HT-29 (cell line): ENCODE results near the gene KIAA0319L. TPM values are rescaled to one million over a fixed set of nuclear protein-coding genes. Genes with fewer than 3 reads are reported as not detected.
"Not testable (repeated sequence)": the region's sequence is repeated elsewhere in the genome, so short reads cannot be mapped to it uniquely, and the experiment has no call there.

ENCODE experiments used
- DNase-seq: peaks from one replicate; pipeline ENCODE4 v3.0.0-alpha.2; 2015; ENCODE audit warnings: low spot score
- total RNA-seq: library from RNA; depleted of rRNA; stranded (reverse); fragments of >200 nt; shearing (Covaris generic); gene quantifications from 2 replicates; pipeline ENCODE4 v1.2.3, GENCODE V29; 2014; rRNA removed

KIAA0319L gene
- 33.9 and 34.1 TPM in 2 replicates for total RNA-seq

DNA sequence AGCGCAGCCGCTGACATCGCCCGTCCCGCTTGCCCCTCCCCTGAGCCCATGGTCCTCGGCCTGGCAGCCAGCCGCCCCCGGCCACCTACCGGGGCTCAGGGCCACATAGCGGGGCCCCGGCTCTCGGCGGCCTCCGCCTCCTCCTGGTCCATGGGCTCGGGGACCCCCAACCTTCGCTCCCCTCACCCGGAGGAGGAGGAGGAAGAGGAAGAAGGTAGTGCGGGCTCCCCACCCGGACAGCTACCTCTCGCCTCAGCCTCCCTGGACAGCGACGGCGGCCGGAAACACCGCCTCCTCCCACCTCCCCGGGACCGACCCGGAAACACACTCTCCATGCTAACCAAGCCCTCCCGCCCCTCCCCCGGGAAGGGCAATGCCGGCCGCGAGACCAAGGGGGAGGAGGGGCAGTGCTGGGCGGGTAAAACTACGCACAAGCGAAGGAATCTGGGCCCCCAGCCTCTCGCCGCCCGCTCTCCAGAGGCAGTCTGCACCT lies at the start of gene KIAA0319L:
TSS of gene KIAA0319L (minus strand) at position 286 of the 493 bp plus-strand sequence. CDS start 2,912 bp downstream, outside the sequence.
- DNase-seq = peak; percentile 84

DNA sequence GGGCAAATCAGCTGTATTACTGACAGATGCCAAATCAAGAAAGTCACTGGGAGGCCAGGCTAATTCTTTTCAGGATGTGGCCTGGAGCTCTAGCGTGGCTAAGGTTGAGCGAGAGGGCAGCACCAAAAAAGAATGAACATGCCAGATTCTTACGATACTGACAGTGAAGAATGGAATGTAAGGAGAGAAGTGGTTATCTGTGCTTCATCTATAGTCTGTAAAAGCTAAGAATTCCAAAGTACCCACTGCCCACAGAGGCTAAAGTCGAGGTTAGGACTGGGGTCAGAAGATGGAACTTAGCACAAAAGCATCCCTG lies 48.6 kb upstream of the KIAA0319L start:
- no peak for DNase-seq

DNA sequence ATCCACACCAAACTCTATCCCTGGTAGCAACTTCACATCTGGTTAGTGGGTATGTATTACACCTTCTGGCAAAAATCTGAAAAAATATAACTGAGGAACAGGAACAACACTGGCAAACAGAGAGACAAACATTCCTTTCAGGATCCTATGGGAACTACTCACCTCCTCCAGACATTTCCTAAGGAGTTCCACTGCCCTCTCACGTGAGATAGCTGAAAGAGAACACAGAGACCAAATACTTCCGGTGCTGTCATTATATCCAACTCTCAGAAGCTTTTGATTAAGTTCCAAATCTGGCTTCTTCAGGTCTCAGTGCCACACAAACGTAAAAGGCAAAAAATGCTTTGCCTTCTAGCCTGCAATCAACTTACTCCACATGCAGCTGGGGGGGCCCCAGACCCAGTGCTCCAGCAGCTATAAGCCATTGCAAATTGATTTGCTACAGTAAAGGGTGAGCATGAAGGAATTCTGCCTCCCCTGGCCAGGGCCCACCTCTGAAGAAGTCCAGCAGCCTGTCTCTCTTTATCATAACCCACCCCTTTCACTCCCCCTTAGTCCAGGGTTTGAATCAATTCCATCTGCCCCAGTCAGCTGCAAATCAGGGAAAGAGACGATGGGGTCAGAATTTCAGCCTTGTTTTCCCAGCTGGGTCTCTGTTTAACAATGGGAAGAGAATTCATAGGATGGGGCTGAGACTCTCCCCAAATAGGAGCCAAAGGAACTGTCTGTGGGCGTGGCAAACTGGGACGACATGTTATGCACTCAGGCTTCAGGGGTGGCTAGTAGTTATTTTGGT lies 48.1 kb upstream of the KIAA0319L start:
- no peak for DNase-seq

DNA sequence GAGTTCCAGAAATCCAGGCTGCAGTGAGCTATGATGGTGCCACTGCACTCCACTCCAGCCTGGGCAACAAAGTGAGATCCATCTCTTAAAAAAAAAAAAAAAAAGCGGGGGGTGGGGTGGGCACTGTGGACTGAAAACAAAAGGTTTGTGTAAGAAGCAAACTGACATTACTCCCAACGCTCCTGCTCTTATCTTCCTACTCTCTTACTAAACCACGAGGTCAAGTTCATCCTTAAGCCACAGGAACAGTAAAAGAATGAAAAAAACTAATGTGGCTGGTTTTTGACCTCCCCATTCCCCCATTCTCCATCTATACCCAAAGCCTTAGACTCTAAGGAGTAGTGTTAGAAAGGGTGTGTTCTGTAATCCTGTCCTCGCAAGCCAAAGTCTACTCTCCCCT lies 46.7 kb upstream of the KIAA0319L start:
- no peak for DNase-seq

DNA sequence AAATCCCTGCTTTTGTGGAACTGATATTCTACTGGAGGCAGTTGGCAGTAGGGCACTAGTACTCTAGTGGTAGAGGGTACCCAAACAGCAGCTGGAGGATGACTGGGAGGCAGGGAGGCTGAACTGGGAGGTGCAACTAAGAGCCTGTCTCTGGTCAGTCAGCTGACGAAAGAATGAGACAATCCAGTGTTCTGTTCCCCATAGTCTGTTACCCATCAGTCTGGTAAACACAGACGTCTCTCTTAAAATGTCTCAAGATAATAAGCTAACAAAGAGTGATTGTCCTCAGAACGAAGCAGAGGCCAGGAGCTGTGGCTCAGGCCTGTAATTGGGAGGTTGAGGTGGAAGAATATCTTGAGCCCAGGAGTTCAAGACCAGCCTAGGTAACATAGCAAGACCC lies 46.3 kb upstream of the KIAA0319L start:
- no peak for DNase-seq

DNA sequence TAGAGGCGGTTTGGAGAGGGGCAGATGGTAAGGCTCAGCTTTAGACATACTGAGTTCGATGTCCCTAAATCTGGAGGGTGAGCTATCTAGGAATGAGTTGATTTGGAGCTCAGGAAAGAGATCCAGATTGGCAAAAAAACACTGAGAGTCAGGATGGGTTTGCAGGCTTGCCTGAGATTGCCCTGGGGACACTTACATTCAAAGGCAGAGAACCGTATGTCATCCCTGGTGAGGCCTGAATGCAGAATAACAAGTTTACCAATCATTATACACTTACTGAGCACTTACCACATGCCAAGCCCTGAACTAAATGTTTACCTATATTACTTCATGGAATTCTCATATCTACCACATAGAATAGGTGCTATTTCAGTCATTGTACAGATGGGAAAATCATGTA lies 43.4 kb upstream of the KIAA0319L start:
- DNase-seq = no peak

DNA sequence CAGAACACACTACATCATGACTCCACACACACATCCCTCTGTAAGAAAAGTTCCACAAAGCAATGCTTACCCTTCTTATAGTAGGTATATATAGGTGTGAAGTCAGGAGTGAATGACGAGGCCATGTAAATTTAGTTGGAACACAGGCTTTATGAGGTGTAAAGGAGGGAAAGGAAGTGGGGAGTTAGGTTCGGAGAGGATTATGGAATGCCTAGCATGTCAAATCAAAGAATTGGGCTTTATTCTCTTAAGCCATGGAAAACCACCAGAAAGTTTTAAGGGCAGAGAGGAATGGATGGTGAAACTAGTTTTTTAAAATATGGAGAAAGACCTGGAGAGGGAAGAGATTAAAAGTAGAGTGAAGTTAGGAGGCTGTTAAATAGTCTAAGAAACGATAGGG lies 42.2 kb upstream of the KIAA0319L start:
- DNase-seq = no peak

DNA sequence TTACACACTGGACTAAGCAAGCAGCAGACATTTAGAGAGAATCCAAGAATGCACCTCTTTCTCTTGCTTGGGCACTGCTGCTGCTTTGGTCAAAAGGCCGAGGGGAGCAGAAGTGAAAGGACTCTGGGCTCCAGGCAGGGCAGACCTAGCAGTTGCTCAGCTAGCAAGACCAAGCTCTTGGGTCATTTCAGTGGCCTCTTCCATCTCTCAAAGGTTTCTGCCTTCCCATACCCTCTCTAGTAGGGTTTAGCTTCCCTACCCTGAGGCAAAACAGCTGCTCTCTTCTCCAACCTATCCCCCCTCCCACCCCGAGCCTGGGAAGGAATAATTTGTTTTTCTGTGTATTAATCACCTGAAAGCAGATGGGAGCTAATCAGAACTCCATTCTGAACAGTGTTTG lies 41.7 kb upstream of the KIAA0319L start:
- DNase-seq = no peak

DNA sequence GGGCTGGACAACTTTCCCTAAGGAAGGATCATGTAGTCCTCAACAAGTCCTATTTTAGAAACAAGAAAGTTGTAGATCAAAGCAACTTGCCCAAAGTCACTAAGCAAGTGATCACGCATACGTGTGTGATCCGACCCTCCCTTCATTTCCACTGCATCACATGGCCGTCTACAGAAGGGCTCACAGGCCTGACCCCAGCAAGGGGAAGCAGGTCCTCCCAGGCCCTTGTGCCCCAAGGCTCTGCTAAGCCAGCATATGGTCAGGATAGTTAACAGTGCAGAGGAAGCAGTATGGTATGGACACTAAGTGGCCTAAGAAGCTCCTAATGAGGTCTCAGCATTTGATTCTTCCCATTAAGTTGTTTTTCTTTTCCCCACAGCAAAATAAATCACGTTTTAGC lies 40.7 kb upstream of the KIAA0319L start:
- no peak for DNase-seq

DNA sequence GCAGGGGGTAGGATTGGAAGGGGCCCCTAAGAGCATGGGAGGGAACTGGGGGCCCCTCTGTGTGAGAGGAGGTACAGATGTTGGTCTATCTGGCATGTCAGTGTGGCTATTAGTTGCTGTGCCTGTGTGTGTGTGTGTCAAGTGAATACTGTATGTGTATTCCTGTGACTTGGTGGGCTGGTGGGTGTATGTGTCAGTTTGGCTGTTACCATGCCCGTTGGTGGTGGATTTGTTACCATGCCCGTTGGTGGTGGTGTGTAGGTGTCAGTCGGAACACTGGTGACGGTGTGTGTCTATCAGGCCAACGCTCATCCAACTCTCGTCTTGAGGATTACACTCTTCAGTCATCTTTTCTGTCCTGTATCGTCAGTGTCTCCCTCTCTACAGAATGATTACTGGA lies 38.5 kb upstream of the KIAA0319L start:
- no peak for DNase-seq

DNA sequence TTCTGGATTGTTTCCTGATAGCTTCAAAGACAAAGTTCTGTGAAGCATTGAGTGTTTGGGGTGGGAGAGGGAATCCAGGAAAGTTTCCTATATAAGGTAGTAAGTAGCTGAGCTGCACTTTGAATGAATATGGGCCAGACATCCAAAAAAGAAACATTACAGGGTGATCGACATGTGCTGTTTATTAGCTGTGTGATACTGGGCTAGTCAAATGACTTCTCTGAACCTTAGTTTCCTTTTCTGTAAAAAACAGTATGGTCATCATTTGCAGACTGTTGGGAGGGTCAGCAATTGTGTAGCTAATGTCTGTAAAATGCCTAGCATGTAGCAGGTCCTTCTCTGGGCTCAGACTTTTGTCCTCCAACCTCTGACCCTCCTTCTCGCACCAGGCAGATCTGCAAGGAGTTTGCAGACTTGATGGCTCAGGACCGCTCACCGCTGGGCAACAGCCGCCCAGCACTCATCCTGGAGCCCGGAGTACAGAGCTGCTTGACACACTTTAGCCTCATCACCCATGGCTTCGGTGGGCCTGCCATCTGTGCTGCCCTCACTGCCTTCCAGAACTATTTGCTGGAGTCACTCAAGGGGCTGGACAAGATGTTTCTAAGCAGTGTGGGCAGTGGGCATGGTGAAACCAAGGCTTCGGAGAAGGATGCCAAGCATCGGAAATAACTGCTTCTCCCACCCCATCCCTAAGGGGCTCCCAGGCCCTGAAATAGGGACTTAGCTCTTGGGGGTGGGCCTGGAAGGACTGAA lies 37.0 kb upstream of the KIAA0319L start:
- no peak for DNase-seq

DNA sequence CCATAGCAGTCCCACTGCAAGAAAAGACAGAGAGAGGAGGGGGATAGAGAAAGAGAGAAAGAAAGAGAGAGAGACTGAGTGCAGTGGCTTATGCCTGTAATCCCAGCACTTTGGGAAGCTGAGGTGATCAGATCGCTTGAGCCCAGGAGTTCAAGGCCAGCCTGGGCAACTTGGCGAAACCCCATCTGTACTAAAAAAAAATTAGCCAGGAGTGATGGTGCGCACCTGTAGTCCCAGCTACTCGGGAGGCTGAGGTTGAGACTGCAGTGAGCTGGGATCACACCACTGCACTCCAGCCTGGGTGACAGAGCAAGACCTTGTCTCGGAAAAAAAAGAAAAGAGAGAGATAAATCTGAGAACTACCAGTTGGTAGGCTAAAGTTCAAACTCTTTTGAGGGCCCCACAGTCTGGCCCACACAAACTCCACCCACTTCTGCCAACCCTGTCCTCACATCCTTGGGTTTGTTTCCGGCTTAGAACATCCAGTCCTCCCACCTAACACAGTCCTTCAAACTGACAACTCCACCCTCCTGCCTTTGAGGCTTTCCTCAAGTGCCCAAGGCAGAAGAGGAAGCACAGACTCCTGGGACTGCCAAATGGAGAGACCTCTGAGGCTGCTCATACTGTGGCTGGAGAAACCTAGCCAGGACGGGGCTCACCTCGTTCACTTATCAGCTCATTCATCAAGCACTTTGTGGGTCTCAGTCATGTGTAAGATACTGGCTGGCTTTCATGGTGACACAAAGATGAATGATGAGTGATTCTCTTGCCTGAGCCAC lies 36.0 kb upstream of the KIAA0319L start:
- no peak for DNase-seq

DNA sequence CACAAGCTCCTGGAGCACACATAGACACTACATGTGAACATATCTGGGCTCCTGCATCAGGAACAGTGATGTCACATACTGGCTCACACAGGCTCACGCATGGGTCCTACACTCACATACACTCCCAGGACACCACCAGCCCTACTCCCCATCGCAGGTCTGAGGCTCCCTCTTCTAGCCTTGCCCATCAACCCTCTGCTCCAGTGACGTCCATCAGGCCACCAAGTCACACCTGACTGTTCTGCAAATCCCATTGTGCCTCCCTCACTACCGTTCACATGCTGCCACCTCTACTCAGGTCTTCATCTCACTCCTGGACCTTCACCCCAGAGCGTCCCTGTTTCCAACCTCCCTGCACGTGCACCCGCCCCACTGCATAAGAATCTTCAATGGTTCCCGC lies 34.0 kb upstream of the KIAA0319L start:
- no peak for DNase-seq

DNA sequence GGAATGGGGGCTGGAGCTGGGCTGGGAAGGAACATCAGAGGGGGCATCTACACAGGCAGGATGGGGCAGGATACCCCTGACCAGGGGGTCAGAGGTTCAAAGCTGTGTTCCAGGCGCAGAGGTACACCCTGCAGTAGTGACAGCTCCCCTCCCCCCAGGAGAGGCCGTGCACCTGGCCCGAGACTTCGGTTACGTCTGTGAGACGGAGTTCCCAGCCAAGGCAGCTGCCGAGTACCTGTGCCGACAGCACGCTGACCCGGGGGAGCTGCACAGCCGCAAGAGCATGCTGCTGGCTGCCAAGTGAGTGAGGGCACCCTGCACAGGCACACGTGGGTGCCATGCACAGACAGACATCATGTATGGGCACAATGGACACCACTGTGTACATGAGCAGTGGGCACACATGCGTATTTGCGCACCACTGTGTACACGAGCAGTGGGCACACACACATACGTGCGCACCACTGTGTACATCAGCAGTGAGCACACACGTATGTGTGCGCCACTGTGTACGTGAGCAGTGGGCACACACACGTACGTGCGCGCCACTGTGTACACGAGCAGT lies 33.4 kb upstream of the KIAA0319L start:
- DNase-seq = no peak

DNA sequence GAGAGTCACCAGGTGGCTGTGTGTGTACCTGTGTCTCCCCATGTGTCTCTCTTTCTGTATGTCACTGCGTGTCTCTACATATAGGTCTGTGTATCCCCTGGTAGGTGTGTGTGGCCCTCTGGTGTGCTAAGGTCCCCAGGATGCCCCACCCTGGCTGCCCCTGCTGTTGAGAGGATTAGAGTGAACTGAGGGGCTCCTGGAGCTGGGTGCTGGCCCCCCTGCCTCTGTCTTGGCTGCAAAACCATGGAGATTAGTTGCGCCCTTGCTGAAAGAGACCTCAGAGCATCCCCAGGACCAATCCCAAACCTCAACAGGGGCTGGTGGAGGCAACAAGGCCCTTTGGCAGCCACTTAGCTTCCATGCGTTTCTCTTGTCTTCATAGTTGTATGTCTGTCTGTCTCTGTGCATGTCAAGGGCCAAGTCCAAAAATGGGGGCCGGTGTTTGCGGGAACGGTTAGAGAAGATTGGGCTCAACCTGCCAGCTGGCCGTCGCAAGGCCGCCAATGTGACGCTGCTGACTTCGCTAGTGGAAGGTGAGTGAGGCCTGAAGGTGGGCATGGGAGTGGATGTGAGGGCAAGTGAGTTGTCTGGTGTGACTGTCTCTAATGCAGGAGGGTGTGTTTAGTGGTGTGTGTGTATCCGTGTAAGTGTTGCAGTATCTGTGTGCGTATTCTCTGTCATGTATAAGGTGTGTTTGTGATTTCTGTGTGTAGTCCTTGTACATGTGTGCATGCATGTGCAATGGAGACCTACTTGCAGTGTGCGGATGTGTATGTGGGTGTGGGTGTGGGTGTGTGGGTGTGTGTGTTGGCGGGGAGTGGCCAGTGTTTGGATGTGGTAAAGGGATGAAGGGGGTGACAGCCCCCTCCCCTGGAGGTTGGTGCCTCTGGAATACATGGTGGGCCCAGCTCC lies 32.6 kb upstream of the KIAA0319L start:
- DNase-seq = no peak

DNA sequence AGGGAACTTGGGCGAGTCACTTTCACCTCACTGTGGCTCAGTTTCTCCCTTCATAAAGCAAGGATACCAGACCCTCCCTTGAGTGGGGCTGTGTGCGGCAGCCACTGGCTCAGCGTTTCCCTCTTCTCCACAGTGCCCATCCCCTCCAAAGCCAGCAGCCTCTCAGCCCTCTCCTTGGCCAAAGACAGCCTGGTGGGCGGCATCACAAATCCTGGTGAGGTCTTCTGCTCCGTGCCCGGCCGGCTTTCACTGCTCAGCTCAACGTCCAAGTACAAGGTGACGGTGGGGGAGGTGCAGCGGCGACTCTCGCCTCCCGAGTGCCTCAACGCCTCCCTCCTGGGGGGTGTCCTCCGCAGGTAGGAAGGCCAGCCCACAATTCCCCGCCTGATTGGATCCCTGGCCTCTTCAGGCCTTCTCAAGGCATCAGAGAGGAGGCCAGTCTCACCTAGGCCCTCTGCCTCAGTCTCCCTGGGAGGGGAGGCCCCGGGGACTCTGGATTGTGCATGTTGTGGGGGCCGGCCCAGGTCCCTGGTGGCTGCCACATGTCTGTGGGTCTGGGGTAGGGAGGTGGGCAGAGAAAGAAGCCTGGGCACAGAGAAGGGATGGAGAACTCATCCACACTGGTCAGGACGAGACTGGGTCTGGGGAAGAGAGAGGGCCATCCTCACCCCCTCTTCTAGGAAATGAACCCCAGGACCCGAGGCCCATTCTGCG lies 31.2 kb upstream of the KIAA0319L start:
- no peak for DNase-seq

DNA sequence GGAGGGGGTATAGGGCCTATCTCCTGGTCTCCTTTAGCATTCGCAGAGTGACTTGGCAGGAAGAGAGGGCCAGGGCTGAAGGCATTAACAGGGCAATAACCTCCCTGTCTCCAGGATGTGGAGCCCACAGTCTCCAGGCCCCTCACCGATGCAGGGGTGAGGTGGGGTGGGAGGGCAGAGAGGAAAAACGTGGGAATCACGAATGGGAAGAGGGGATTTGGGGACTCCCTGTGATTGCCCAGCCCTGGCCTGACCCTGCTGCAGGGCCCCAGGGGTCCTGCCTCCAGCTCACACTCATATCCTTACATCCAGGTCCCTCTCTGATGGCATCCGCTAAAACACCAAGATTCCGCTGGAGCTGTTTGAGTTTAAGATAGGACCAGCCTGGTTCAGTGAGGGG lies 30.5 kb upstream of the KIAA0319L start:
- no peak for DNase-seq

DNA sequence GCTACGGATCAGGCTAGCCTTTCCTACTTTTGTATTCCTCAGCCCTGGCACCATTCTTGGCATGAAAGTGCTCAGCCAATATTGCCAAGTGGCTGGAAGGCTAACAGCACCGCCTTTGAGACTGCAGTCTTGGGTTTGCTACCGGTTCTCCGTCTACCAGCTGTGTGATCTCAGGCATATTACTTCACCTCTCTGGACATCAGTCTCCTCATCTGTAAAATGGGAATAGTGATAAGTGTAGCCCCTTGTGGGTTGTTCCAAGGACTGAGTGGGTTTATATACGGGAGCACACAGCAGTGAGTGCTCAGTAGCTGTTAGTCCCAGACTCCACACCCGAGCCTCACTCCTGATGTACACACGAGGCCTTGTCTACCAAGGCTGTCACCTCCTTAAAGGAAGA lies 29.6 kb upstream of the KIAA0319L start:
- DNase-seq = no peak

DNA sequence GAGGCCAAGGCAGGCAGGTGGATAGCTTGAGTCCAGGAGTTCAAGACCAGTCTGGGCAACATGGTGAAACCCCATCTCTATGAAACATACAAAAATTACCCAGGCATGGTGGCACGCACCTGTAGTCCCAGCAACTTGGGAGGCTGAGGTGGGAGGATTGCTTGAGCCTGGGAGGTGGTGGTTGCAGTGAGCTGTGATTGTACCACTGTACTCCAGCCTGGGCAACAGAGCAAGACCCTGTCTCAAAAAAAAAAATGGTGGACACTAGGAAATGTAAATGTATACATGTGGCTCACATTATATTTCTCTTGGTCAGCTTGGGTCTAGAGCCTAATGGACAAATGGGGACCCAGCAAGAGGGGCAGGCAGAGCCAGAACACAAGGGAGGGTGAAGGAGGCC lies 28.6 kb upstream of the KIAA0319L start:
- not testable (repeated sequence) for DNase-seq

DNA sequence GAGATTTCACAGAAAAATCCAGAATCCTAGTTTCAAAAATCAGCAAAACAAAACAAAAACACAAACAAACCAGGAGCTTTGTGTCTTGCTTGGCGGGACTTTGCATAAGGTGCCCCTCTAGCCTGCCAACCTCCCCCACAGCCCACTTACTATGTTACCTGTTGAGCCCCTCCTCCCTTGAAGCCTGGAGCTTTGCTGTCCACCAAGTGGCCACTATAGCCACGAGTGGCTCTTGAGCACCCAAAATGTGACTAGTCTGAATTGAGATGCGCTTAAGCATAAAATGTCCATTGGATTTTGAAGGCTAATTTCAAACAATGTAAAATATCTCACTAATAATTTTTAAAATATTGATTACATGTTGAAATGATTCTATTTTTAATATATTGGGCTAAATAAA lies 28.1 kb upstream of the KIAA0319L start:
- no peak for DNase-seq
